DOHH2 (cell line): ENCODE data around the gene RMDN2.

ENCODE experiments used
- EZH2phosphoT487 ChIP-seq: fragments of 200-600 bp; sonication (generic); IDR thresholded peaks from 2 replicates; pipeline ENCODE4 v1.6.1; 2017; ENCODE audit warnings: borderline replicate concordance, mild to moderate bottlenecking, antibody characterized with exemption, low read length, moderate library complexity, mixed read lengths
- TF ChIP-seq, protein P1 (sequence below): fragments of 200-600 bp; sonication (generic); IDR thresholded peaks from one replicate; pipeline ENCODE4 v1.5.1; 2014; ENCODE audit warnings: antibody characterized with exemption, mild to moderate bottlenecking, low read depth, low read length; ENCODE audit not compliant: poor library complexity, severe bottlenecking

DNA sequence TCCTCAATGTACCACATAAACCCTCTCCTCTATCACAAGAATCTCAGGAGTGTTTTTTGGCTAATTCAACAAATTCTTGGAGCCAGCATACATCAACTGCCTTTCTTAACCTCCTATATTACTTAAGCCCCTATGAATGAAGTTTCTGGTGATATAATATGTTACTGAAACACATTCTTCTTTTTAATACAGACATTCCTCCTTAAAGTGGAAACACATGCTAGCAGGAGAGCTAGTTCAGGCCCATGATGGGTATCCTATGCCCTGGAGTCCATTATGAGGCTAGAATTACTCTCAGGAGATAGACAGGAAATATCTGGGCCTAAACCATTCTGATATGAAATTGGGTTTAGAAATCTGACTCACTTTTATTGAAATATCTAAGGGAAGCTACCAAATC lies 26.6 kb upstream of the RMDN2 start:
- TF ChIP-seq, protein P1, sequence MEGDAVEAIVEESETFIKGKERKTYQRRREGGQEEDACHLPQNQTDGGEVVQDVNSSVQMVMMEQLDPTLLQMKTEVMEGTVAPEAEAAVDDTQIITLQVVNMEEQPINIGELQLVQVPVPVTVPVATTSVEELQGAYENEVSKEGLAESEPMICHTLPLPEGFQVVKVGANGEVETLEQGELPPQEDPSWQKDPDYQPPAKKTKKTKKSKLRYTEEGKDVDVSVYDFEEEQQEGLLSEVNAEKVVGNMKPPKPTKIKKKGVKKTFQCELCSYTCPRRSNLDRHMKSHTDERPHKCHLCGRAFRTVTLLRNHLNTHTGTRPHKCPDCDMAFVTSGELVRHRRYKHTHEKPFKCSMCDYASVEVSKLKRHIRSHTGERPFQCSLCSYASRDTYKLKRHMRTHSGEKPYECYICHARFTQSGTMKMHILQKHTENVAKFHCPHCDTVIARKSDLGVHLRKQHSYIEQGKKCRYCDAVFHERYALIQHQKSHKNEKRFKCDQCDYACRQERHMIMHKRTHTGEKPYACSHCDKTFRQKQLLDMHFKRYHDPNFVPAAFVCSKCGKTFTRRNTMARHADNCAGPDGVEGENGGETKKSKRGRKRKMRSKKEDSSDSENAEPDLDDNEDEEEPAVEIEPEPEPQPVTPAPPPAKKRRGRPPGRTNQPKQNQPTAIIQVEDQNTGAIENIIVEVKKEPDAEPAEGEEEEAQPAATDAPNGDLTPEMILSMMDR: no peak
- no peak for TF ChIP-seq EZH2phosphoT487
